Vagina (tissue), 2 donors: Measurements from ENCODE around the gene WDR38.

Experiments
- POLR2A ChIP-seq, 2 donors: fragments of 450-650 bp; IDR thresholded peaks; one replicate each; pipeline ENCODE4 v1.6.1; 2017; ENCODE audit warnings: antibody characterized with exemption in 2 of 2, mild to moderate bottlenecking in 2 of 2, moderate library complexity in 2 of 2
- POLR2AphosphoS5 ChIP-seq, 2 donors: sonication (generic); formaldehyde crosslinking; IDR thresholded peaks; one replicate each; pipeline ENCODE4 v1.9.0; 2017; ENCODE audit warnings: antibody characterized with exemption in 2 of 2, mild to moderate bottlenecking in 2 of 2, low read depth in 1 of 2; ENCODE audit not compliant: insufficient read depth in 1 of 2
- TF ChIP-seq, protein P1 (sequence below), 3 experiments: fragments of 450-650 bp in 2 of 3; fragments of 200-600 bp in 1 of 3; sonication (generic) in 1 of 3; IDR thresholded peaks; one replicate each; pipeline ENCODE4 v1.5.1; 2017 to 2019; ENCODE audit warnings: antibody characterized with exemption in 3 of 3, mild to moderate bottlenecking in 2 of 3, moderate library complexity in 2 of 3

DNA sequence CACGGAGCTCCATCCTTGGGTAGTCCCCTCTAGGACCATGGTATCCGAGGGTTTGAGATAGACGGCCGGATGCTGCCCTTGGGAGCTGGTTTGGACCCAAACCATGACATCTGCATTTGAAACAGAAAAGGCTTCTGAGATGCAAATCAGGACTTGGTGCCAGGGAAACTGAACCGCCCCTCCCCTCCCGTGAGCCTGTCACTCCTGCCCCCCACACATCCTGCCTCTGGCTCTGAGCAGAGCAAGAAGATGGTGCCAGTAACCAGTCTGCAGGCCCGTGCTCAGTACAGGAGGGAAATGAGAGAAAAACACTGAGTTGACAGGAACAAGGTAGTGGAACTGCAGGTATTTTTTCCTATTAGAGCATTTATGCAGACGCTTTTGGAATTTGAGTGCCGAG lies 27.2 kb downstream of the WDR38 start:
- TF ChIP-seq POLR2AphosphoS5 (IDR thresholded peaks at IDR 0.05; ENCODE audit: insufficient read depth in 1 of 2, low read depth in 1 of 2) (no peak), POLR2A (IDR thresholded peaks at IDR 0.05) (no peak)
- TF ChIP-seq, protein P1, sequence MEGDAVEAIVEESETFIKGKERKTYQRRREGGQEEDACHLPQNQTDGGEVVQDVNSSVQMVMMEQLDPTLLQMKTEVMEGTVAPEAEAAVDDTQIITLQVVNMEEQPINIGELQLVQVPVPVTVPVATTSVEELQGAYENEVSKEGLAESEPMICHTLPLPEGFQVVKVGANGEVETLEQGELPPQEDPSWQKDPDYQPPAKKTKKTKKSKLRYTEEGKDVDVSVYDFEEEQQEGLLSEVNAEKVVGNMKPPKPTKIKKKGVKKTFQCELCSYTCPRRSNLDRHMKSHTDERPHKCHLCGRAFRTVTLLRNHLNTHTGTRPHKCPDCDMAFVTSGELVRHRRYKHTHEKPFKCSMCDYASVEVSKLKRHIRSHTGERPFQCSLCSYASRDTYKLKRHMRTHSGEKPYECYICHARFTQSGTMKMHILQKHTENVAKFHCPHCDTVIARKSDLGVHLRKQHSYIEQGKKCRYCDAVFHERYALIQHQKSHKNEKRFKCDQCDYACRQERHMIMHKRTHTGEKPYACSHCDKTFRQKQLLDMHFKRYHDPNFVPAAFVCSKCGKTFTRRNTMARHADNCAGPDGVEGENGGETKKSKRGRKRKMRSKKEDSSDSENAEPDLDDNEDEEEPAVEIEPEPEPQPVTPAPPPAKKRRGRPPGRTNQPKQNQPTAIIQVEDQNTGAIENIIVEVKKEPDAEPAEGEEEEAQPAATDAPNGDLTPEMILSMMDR (IDR thresholded peaks at IDR 0.05): no peak
